HepG2 (cell line): Measurements from ENCODE around the gene VIPR1. TPM values are rescaled to one million over a fixed set of nuclear protein-coding genes. Genes with fewer than 3 reads are reported as not detected.
"Not testable (repeated sequence)": the region's sequence is repeated elsewhere in the genome, so short reads cannot be mapped to it uniquely, and the experiment has no call there.

Source experiments
- ATAC-seq: fragments of 200-7000 bp; cut with Tn5 transposase; 3 replicates; pipeline ENCODE4 v1.9.1; 2020; ENCODE audit warnings: mild to moderate bottlenecking, moderate library complexity
- BruUV-seq: library from RNA; stranded (reverse); fragments of 400-500 nt; replicated peaks from 2 replicates; lab custom pipeline; 2021; lab: Mats Ljungman, UMichigan
- CTCF ChIA-PET: fragments of 300-600 bp; formaldehyde crosslinking; extraction: SDS; loops from one replicate; lab custom pipeline; 2021; ENCODE audit warnings: low total read pairs, inconsistent platforms, low intra/inter-chr PET ratio; lab: Yijun Ruan, JAX
- POLR2A ChIA-PET: fragments of 350-600 bp; sonication (Branson Sonifier 250); formaldehyde crosslinking; loops from one replicate; lab custom pipeline; 2020; ENCODE audit warnings: antibody characterized with exemption, inconsistent platforms; lab: Yijun Ruan, JAX
- DNase-seq: peaks from one replicate; pipeline ENCODE4 v3.0.0-alpha.2; 2015; ENCODE audit warnings: low spot score
- FAIRE-seq: peaks from 3 replicates; lab custom pipeline; 2011; peaks lifted over from hg19 to GRCh38; lab: Jason Lieb, UNC
- H2AFZ ChIP-seq: one replicate; pipeline ENCODE4 v1.6.1; 2011; ENCODE audit warnings: low read length, inconsistent platforms
- H3K27ac ChIP-seq: fragments of 300-600 bp; 3 replicates; pipeline ENCODE4 v1.8.0; 2011; ENCODE audit warnings: mixed run types, mild to moderate bottlenecking, mixed read lengths, low read length, inconsistent platforms; ENCODE audit not compliant: insufficient read depth; ENCODE audit errors: extremely low read length
- H3K27me3 ChIP-seq, 2 experiments: fragments of 200-600 bp in 1 of 2; 2 replicates in 1 of 2; 3 replicates in 1 of 2; pipeline versions ENCODE4 v1.6.0 to v1.8.0; 2011; ENCODE audit warnings: low read length in 2 of 2, mild to moderate bottlenecking in 2 of 2, moderate library complexity in 2 of 2, inconsistent platforms in 1 of 2; ENCODE audit not compliant: insufficient read depth in 2 of 2, control insufficient read depth in 1 of 2
- H3K36me3 ChIP-seq, 2 experiments: fragments of 200-600 bp in 1 of 2; replicated peaks in 1 of 2; 2 replicates in 1 of 2; 3 replicates in 1 of 2; pipeline versions ENCODE4 v1.5.1 to v1.8.0; 2011; ENCODE audit warnings: low read length in 2 of 2, inconsistent platforms in 1 of 2; ENCODE audit not compliant: insufficient read depth in 2 of 2, control insufficient read depth in 1 of 2
- H3K4me1 ChIP-seq: 2 replicates; pipeline ENCODE4 v1.5.1; 2012; ENCODE audit warnings: low read length, inconsistent platforms; ENCODE audit not compliant: insufficient read depth
- H3K4me2 ChIP-seq: 2 replicates; pipeline ENCODE4 v1.6.0; 2011; ENCODE audit warnings: low read depth, low read length, inconsistent platforms
- H3K4me3 ChIP-seq, 3 experiments: fragments of 200-600 bp in 1 of 3; sonication (generic), shearing (Covaris generic) in 1 of 3; replicated peaks in 1 of 3; 2 replicates each; pipeline ENCODE4 v1.5.1; 2011 to 2016; ENCODE audit warnings: low read length in 3 of 3, inconsistent platforms in 2 of 3, low read depth in 2 of 3, mild to moderate bottlenecking in 2 of 3, control low read depth in 1 of 3, mixed read lengths in 1 of 3; ENCODE audit not compliant: insufficient read depth in 1 of 3
- H3K79me2 ChIP-seq: one replicate; pipeline ENCODE4 v1.6.1; 2011; ENCODE audit warnings: low read length, inconsistent platforms; ENCODE audit not compliant: insufficient read depth
- H3K9ac ChIP-seq: 2 replicates; pipeline ENCODE4 v1.6.0; 2011; ENCODE audit warnings: mild to moderate bottlenecking, low read depth, low read length, inconsistent platforms; ENCODE audit not compliant: insufficient read depth
- H3K9me3 ChIP-seq: 2 replicates; pipeline ENCODE4 v1.5.1; 2012; ENCODE audit warnings: mild to moderate bottlenecking, low read length
- H4K20me1 ChIP-seq: 2 replicates; pipeline ENCODE4 v1.6.0; 2011; ENCODE audit warnings: inconsistent platforms, mild to moderate bottlenecking, low read length, moderate library complexity; ENCODE audit not compliant: insufficient read depth
- BORCS8-MEF2B ChIP-seq: sonication (generic); formaldehyde crosslinking; IDR thresholded peaks from 2 replicates; pipeline ENCODE4 v1.8.0; 2022; ENCODE audit warnings: mild to moderate bottlenecking, missing genetic modification reagents
- ETV5 ChIP-seq: IDR thresholded peaks from 2 replicates; pipeline ENCODE4 v1.6.1; 2018; ENCODE audit warnings: missing biosample characterization, missing genetic modification reagents, inconsistent platforms, borderline replicate concordance
- GLMP ChIP-seq: sonication (generic); formaldehyde crosslinking; IDR thresholded peaks from 2 replicates; pipeline ENCODE4 v1.9.0; 2021; ENCODE audit warnings: missing genetic modification reagents, mild to moderate bottlenecking, borderline replicate concordance
- GTF2F1 ChIP-seq: fragments of 150-350 bp; IDR thresholded peaks from 2 replicates; pipeline ENCODE4 v1.6.1; 2014; ENCODE audit warnings: low read length
- KLF6 ChIP-seq: IDR thresholded peaks from 2 replicates; pipeline ENCODE4 v1.8.0; 2016; ENCODE audit warnings: missing biosample characterization, missing genetic modification reagents
- MIXL1 ChIP-seq: IDR thresholded peaks from 2 replicates; pipeline ENCODE4 v1.6.1; 2016
- RBAK ChIP-seq: sonication (generic); formaldehyde crosslinking; IDR thresholded peaks from 2 replicates; pipeline ENCODE4 v1.5.1; 2020; ENCODE audit warnings: mild to moderate bottlenecking, missing genetic modification reagents
- SMYD3 ChIP-seq: sonication (generic); formaldehyde crosslinking; IDR thresholded peaks from 2 replicates; pipeline ENCODE4 v1.8.1; 2023; ENCODE audit warnings: mild to moderate bottlenecking, missing genetic modification reagents
- SYNCRIP ChIP-seq: fragments of 200-400 bp; formaldehyde crosslinking; IDR thresholded peaks from 2 replicates; pipeline ENCODE4 v1.6.1; 2018; ENCODE audit warnings: mild to moderate bottlenecking, low read depth, low read length; ENCODE audit not compliant: insufficient read depth
- ZNF230 ChIP-seq: sonication (generic); formaldehyde crosslinking; IDR thresholded peaks from 2 replicates; pipeline ENCODE4 v1.4.0; 2020; ENCODE audit warnings: mild to moderate bottlenecking, missing genetic modification reagents
- ZNF552 ChIP-seq: sonication (generic); formaldehyde crosslinking; IDR thresholded peaks from 2 replicates; pipeline ENCODE4 v1.9.0; 2022; ENCODE audit warnings: missing genetic modification reagents, mild to moderate bottlenecking, borderline replicate concordance
- ZNF703 ChIP-seq: sonication (generic); formaldehyde crosslinking; IDR thresholded peaks from 2 replicates; pipeline ENCODE4 v1.5.1; 2020; ENCODE audit warnings: missing genetic modification reagents, mild to moderate bottlenecking, moderate library complexity, borderline replicate concordance
- ZSCAN12 ChIP-seq: sonication (generic); formaldehyde crosslinking; IDR thresholded peaks from 2 replicates; pipeline ENCODE4 v1.9.0; 2021; ENCODE audit warnings: mild to moderate bottlenecking, missing genetic modification reagents
- WGBS: methylation state at CpG from one replicate; pipeline ENCODE4 v1.1.6; 2017; ENCODE audit warnings: low lambda C conversion rate; 5-methylcytosine and 5-hydroxymethylcytosine counted together
- in situ Hi-C: cut with HindIII; loops from 2 replicates; pipeline ENCODE4 v1.10.0; 2017; ENCODE audit warnings: low pct_unique_long_range_greater_than_20kb; ENCODE audit not compliant: extremely low pct_ligation_motif_present
- intact Hi-C: fragments of 100-400 bp; cut with micrococcal nuclease; formaldehyde crosslinking; loops from one replicate; pipeline ENCODE4 v1.10.0; 2022; ENCODE audit not compliant: unreplicated experiment
- polyA plus RNA-seq, 8 experiments: library from polyadenylated mRNA; depleted of rRNA in 3 of 8; stranded (reverse) in 7 of 8; unstranded in 1 of 8; fragments of >200 nt; fragmentation: Illumina TruSeq in 4 of 8; extraction: Trizol in 4 of 8; gene quantifications; 2 replicates each; pipeline versions ENCODE4 v1.2.1 to v1.2.3, GENCODE V29; 2011 to 2016; ENCODE audit warnings: low read depth in 4 of 8, missing spikeins in 1 of 8, mixed read lengths in 1 of 8; ENCODE audit not compliant: insufficient read depth in 1 of 8
- total RNA-seq, 5 experiments: library from RNA; depleted of rRNA; stranded (reverse); fragments of >200 nt; fragmentation: Illumina TruSeq; extraction: Trizol; gene quantifications; 2 replicates each; pipeline ENCODE4 v1.2.3, GENCODE V29; 2016; ENCODE audit warnings: low read depth in 1 of 5
- TF ChIP-seq, protein P1 (sequence below): sonication (generic); formaldehyde crosslinking; IDR thresholded peaks from 2 replicates; pipeline ENCODE4 v1.5.0; 2020; ENCODE audit warnings: mild to moderate bottlenecking, missing genetic modification reagents, borderline replicate concordance

VIPR1 gene
- total and polyA plus RNA-seq, 2 of the 13 experiments (the other 11 are each of a cell fraction or from before 2014, with no cell fraction given): 0.04 to 0.11 TPM

- no peak overlapping the region for H3K4me3 ChIP-seq
- H3K27ac ChIP-seq: no peak overlapping the region
- TF ChIP-seq, protein P1, sequence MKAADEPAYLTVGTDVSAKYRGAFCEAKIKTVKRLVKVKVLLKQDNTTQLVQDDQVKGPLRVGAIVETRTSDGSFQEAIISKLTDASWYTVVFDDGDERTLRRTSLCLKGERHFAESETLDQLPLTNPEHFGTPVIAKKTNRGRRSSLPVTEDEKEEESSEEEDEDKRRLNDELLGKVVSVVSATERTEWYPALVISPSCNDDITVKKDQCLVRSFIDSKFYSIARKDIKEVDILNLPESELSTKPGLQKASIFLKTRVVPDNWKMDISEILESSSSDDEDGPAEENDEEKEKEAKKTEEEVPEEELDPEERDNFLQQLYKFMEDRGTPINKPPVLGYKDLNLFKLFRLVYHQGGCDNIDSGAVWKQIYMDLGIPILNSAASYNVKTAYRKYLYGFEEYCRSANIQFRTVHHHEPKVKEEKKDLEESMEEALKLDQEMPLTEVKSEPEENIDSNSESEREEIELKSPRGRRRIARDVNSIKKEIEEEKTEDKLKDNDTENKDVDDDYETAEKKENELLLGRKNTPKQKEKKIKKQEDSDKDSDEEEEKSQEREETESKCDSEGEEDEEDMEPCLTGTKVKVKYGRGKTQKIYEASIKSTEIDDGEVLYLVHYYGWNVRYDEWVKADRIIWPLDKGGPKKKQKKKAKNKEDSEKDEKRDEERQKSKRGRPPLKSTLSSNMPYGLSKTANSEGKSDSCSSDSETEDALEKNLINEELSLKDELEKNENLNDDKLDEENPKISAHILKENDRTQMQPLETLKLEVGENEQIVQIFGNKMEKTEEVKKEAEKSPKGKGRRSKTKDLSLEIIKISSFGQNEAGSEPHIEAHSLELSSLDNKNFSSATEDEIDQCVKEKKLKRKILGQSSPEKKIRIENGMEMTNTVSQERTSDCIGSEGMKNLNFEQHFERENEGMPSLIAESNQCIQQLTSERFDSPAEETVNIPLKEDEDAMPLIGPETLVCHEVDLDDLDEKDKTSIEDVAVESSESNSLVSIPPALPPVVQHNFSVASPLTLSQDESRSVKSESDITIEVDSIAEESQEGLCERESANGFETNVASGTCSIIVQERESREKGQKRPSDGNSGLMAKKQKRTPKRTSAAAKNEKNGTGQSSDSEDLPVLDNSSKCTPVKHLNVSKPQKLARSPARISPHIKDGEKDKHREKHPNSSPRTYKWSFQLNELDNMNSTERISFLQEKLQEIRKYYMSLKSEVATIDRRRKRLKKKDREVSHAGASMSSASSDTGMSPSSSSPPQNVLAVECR: no peak
- no peak for TF ChIP-seq ZSCAN12 (CRISPR knock-in tag)
- no peak for TF ChIP-seq ZNF703 (CRISPR knock-in tag)
- no peak for TF ChIP-seq ZNF552 (CRISPR knock-in tag)
- no peak for TF ChIP-seq ZNF230 (CRISPR knock-in tag)
- TF ChIP-seq SYNCRIP: no peak
- no peak for TF ChIP-seq ETV5 (CRISPR knock-in tag)
- TF ChIP-seq BORCS8-MEF2B (CRISPR knock-in tag): no peak
- no peak for TF ChIP-seq GTF2F1
- no peak for TF ChIP-seq MIXL1
- no peak for TF ChIP-seq RBAK (CRISPR knock-in tag)
- no peak for TF ChIP-seq GLMP
- no peak for TF ChIP-seq SMYD3 (CRISPR knock-in tag)
- TF ChIP-seq KLF6 (CRISPR knock-in tag): no peak
- TF ChIP-seq, all 625 proteins: peak for 0
- ChIA-PET CTCF (no interaction called here), POLR2A (no interaction called here)
- Histone ChIP-seq H3K4me1 (no peaks in the 10 kb centered on the region), H3K36me3 (peaks cover 15 to 61% of the 10 kb centered on the region in 2 experiments), H3K9me3 (no peaks in the 10 kb centered on the region), H3K79me2 (no peaks in the 10 kb centered on the region), H3K9ac (no peak overlapping the region), H3K27me3 (no peaks in the 10 kb centered on the region), H2AFZ (no peak overlapping the region), H3K4me2 (no peak overlapping the region), H4K20me1 (no peaks in the 10 kb centered on the region)
- in situ Hi-C loops (no loop called here), intact Hi-C loops (no loop called here)
- BruUV-seq: no TSS peak
- ATAC-seq (no peak), FAIRE-seq (no peak), DNase-seq (no peak)
- 79% methylated on average over 3 of the region's 3 CpGs for WGBS
Measured at GRCh38 chr3:42556089-42556632, 53.7 kb downstream of the VIPR1 start.

DNA sequence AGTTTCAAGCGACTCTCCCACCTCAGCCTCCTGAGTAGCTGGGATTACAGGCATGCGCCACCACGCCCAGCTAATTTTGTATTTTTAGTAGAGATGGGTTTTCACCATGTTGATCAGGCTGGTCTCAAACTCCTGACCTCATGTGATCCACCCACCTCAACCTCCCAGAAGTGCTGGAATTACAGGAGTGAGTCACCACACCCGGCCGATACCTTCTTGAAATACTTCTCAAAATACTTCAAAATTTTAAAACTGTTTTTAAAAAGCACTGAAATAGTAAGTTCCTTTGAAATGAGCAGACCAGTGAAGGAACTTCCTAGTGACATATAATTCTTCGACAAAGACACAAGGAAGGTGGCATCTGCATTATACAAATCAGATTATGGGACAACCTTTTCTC is 54.4 kb downstream of the VIPR1 start:
- H3K36me3 ChIP-seq: peaks cover 15 to 60% of the 10 kb centered on the region in 2 experiments
- H3K4me3 ChIP-seq, POLR2A ChIA-PET, H3K79me2 ChIP-seq, H3K9me3 ChIP-seq, DNase-seq, ATAC-seq, H3K4me1 ChIP-seq, H4K20me1 ChIP-seq, H3K27me3 ChIP-seq, CTCF ChIA-PET, H3K27ac ChIP-seq, BruUV-seq, intact Hi-C loops, H3K9ac ChIP-seq, in situ Hi-C loops, H2AFZ ChIP-seq, H3K4me2 ChIP-seq, FAIRE-seq: not testable (repeated sequence)
- WGBS: 98% methylated on average over 6 of the region's 6 CpGs
